Gastroesophageal sphincter (tissue), 4 donors: Measurements from ENCODE around the gene CLTB. TPM values are rescaled to one million over a fixed set of nuclear protein-coding genes. Genes with fewer than 3 reads are reported as not detected.

Experiments used
- ATAC-seq: fragments of 150-250 bp; one replicate; pipeline ENCODE4 v1.9.1; 2016; ENCODE audit warnings: mild to moderate bottlenecking, moderate library complexity
- H3K27ac ChIP-seq, 4 donors: fragments of 200-600 bp; sonication (generic) in 3 of 4; 1 replicate in 3 of 4; 2 replicates in 1 of 4; pipeline ENCODE4 v1.5.1; 2016 to 2019
- H3K27me3 ChIP-seq: fragments of 200-600 bp; sonication (generic); one replicate; pipeline ENCODE4 v1.5.1; 2019
- H3K36me3 ChIP-seq, 2 donors: fragments of 200-600 bp; sonication (generic); one replicate each; pipeline ENCODE4 v1.5.1; 2019; ENCODE audit warnings: control low read depth in 1 of 2
- H3K4me1 ChIP-seq, 3 donors: fragments of 200-600 bp; sonication (generic); 1 replicate in 2 of 3; 2 replicates in 1 of 3; pipeline ENCODE4 v1.5.1; 2016 to 2019; ENCODE audit warnings: control low read depth in 2 of 3
- H3K4me3 ChIP-seq, 2 donors: fragments of 200-600 bp; sonication (generic); one replicate each; pipeline ENCODE4 v1.5.1; 2019; ENCODE audit warnings: mild to moderate bottlenecking in 1 of 2, moderate library complexity in 1 of 2
- H3K9me3 ChIP-seq, 3 donors: fragments of 200-600 bp; sonication (generic); one replicate each; pipeline ENCODE4 v1.5.1; 2017 to 2019; ENCODE audit warnings: control low read depth in 2 of 3
- CTCF ChIP-seq, 4 experiments: fragments of 200-600 bp in 2 of 4; fragments of 450-650 bp in 2 of 4; sonication (generic) in 1 of 4; IDR thresholded peaks; one replicate each; pipeline ENCODE4 v1.5.1; 2017 to 2019; ENCODE audit warnings: antibody characterized with exemption in 4 of 4, mild to moderate bottlenecking in 2 of 4, moderate library complexity in 2 of 4
- EP300 ChIP-seq: sonication (generic); formaldehyde crosslinking; IDR thresholded peaks from one replicate; pipeline ENCODE4 v1.6.1; 2017; ENCODE audit warnings: antibody characterized with exemption, mild to moderate bottlenecking
- POLR2A ChIP-seq, 2 donors: fragments of 450-650 bp; IDR thresholded peaks; one replicate each; pipeline ENCODE4 v1.6.1; 2017; ENCODE audit warnings: antibody characterized with exemption in 2 of 2, mild to moderate bottlenecking in 2 of 2, moderate library complexity in 1 of 2
- POLR2AphosphoS5 ChIP-seq: sonication (generic); formaldehyde crosslinking; IDR thresholded peaks from one replicate; pipeline ENCODE4 v1.6.1; 2017; ENCODE audit warnings: antibody characterized with exemption
- WGBS, 2 donors: methylation state at CpG; one replicate each; pipeline ENCODE4 v1.1.5; 2018; ENCODE audit warnings: low coverage in 1 of 2; 5-methylcytosine and 5-hydroxymethylcytosine counted together
- total RNA-seq, 4 donors: library from RNA; depleted of rRNA; stranded (reverse); fragments of >200 nt; gene quantifications; one replicate each; pipeline ENCODE4 v1.1.0, GENCODE V29; 2016

The CLTB gene
- total RNA-seq, 4 donors from 2014 or later = 222 to 285 (median 240) TPM

DNA sequence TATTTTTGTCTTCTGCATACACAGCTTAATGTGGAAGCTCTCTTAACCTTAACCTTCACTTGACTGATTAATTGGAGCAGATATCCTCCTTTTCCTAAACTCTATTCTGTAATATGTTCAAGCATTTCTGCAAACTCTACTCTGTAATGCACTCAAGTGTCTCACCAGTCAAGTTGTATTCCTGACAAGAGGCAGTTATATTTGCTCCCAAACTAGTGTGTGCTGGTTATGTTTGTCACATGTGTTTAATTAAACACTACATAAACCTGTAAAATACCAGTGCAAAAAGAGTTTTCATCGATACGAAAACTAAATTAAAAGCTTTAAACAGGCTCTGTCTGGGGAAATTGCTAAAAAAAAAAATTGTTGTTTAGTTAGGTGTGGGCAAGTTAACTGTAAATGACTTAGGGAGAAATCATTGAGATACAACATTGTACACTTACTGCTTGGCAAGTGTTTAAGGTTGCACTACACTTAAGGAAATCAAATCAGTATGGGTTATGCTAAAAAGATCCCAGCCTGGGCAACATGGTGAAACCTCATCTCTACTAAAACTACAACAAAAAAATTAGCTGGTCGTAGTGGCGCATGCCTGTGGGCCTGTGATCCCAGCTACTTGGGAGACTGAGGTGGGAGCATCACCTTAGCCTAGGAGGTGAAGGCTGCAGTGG is 38.5 kb upstream of the CLTB start:
- H3K4me1 ChIP-seq = peaks cover 0 to 74% (median 0%) of the 10 kb centered on the region in 3 donors
- H3K27ac ChIP-seq = no peak overlapping the region
- no peak overlapping the region for H3K4me3 ChIP-seq
- H3K36me3 ChIP-seq = peaks cover 0 to 19% of the 10 kb centered on the region in 2 donors
- no peaks in the 10 kb centered on the region for H3K27me3 ChIP-seq
- 92 to 93% methylated on average over 4 of the region's 4 CpGs for WGBS, 2 donors
- no peaks in the 10 kb centered on the region for H3K9me3 ChIP-seq
- TF ChIP-seq POLR2A (IDR thresholded peaks at IDR 0.05) (no peak), CTCF (IDR thresholded peaks at IDR 0.05) (no peak), POLR2AphosphoS5 (no peak)
- no peak for ATAC-seq

GRCh38 chr5:176450077-176450476 is 33.7 kb upstream of the CLTB start:
- 88 to 91% methylated on average over 1 of the region's 1 CpG for WGBS, 2 donors
- peaks cover 0 to 66% (median 9%) of the 10 kb centered on the region in 3 donors for H3K4me1 ChIP-seq

GRCh38 chr5:176447978-176448608 is 31.8 kb upstream of the CLTB start, which contains the start of gene FAF2:
TSS of gene FAF2 (plus strand) at chr5:176448385. CDS start at chr5:176448408, 23 bp downstream.
- 0% methylated on average over 4 to 8 of the region's 50 CpGs for WGBS, 2 donors
- peak within 1 kb of the TSS; percentile 86 to 96 for H3K4me3 ChIP-seq
- H3K4me1 ChIP-seq = peaks cover 0 to 50% (median 9%) of the 10 kb centered on the region in 3 donors
- H3K36me3 ChIP-seq = peaks cover 0 to 3% of the 10 kb centered on the region in 2 donors
- TF ChIP-seq POLR2AphosphoS5 (peak; percentile 96), POLR2A (IDR thresholded peaks at IDR 0.05) (peak; percentile 74 to 82), EP300 (no peak), CTCF (IDR thresholded peaks at IDR 0.05) (peak; percentile 94 to 99 (median 98))
- peak within 1 kb of the TSS; percentile 94 to 99 (median 97) for H3K27ac ChIP-seq
- H3K27me3 ChIP-seq = no peaks in the 10 kb centered on the region
- H3K9me3 ChIP-seq = no peaks in the 10 kb centered on the region
- ATAC-seq = peak; percentile 99

More at GRCh38 chr5:176450077-176450476, 33.7 kb upstream of the CLTB start:
- Histone ChIP-seq H3K27ac (no peak overlapping the region), H3K36me3 (peaks cover 0 to 19% of the 10 kb centered on the region in 2 donors), H3K9me3 (no peaks in the 10 kb centered on the region), H3K27me3 (no peaks in the 10 kb centered on the region), H3K4me3 (no peak overlapping the region)
- TF ChIP-seq EP300 (no peak), POLR2AphosphoS5 (no peak), POLR2A (IDR thresholded peaks at IDR 0.05) (no peak), CTCF (IDR thresholded peaks at IDR 0.05) (no peak)
- no peak for ATAC-seq

DNA sequence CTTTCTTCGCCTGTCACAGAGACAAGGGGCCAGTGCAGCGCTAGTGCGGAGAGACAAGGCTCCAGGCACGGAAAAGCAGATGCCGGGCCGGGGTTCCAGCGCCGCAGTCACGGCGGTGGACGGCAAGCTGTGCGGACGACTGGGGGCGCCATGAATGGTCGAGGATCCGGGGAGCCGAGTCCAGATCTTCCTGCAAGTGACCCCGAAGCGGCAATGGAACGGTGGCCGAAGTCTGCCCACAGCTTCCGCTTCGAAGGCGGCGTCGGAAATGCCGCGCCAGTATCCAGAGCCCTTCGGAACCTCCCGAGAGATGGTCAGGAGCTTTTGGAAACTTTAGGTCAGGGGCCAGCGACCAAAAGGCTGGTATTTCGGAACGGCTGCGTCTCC is 31.2 kb upstream of the CLTB start:
- peaks cover 0 to 45% (median 9%) of the 10 kb centered on the region in 3 donors for H3K4me1 ChIP-seq
- H3K36me3 ChIP-seq = no peaks in the 10 kb centered on the region
- TF ChIP-seq POLR2A (IDR thresholded peaks at IDR 0.05) (no peak), CTCF (IDR thresholded peaks at IDR 0.05) (no peak), EP300 (no peak), POLR2AphosphoS5 (no peak)
- whole genome bisulfite sequencing, 2 donors = 0% methylated on average over 1 of the region's 34 CpGs; no CpG with 5 or more reads in 1 of the 2 donors
- no peaks in the 10 kb centered on the region for H3K27me3 ChIP-seq
- ATAC-seq = peak; percentile 42
- peak overlapping the region; percentile 89 to 99 (median 96) for H3K27ac ChIP-seq
- no peaks in the 10 kb centered on the region for H3K9me3 ChIP-seq
- H3K4me3 ChIP-seq = peak overlapping the region; percentile 86 to 96
